PFSK-1 (cell line): ENCODE results near the gene PLEKHJ1.

ENCODE experiments used
- POLR2AphosphoS5 ChIP-seq: IDR thresholded peaks from 2 replicates; pipeline ENCODE4 v1.6.1; 2012; ENCODE audit warnings: low read depth, mild to moderate bottlenecking, control low read depth, low read length, moderate library complexity
- TAF1 ChIP-seq: IDR thresholded peaks from 2 replicates; pipeline ENCODE4 v1.6.1; 2012; ENCODE audit warnings: low read length, control low read depth, borderline replicate concordance; ENCODE audit not compliant: insufficient read depth
- TF ChIP-seq, protein P1 (sequence below), 2 experiments: IDR thresholded peaks; 2 replicates each; pipeline versions ENCODE4 v1.6.1 to v1.8.0; 2011 to 2012; ENCODE audit warnings: low read depth in 2 of 2, low read length in 2 of 2, control low read depth in 1 of 2, inconsistent platforms in 1 of 2, mild to moderate bottlenecking in 1 of 2, moderate library complexity in 1 of 2; ENCODE audit not compliant: insufficient read depth in 1 of 2

DNA sequence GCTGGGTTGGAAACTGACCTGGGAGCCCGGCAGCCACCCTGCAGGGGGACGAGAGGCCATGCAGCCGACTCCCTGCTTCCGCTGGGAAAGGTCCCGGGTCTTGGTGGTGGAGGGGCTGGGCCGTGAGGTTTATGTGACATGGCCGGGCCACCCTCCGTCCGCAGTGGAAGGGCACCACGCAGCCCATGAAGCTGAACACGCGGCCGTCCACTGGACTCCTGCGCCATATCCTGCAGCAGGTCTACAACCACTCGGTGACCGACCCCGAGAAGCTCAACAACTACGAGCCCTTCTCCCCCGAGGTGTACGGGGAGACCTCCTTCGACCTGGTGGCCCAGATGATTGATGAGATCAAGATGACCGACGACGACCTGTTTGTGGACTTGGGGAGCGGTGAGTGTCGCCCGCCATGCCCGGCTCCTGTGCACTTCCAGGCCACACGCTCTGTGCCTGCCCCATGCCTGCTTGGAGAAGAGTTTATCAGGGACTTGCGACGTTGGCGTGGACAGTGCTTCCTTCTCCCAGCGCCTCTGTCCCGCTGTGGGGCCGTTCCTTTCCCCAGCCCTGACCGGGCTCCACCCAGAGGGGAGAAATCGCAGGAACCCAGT is 45.2 kb downstream of the PLEKHJ1 start:
- no peak for TF ChIP-seq POLR2AphosphoS5
- no peak for TF ChIP-seq TAF1
- TF ChIP-seq, protein P1, sequence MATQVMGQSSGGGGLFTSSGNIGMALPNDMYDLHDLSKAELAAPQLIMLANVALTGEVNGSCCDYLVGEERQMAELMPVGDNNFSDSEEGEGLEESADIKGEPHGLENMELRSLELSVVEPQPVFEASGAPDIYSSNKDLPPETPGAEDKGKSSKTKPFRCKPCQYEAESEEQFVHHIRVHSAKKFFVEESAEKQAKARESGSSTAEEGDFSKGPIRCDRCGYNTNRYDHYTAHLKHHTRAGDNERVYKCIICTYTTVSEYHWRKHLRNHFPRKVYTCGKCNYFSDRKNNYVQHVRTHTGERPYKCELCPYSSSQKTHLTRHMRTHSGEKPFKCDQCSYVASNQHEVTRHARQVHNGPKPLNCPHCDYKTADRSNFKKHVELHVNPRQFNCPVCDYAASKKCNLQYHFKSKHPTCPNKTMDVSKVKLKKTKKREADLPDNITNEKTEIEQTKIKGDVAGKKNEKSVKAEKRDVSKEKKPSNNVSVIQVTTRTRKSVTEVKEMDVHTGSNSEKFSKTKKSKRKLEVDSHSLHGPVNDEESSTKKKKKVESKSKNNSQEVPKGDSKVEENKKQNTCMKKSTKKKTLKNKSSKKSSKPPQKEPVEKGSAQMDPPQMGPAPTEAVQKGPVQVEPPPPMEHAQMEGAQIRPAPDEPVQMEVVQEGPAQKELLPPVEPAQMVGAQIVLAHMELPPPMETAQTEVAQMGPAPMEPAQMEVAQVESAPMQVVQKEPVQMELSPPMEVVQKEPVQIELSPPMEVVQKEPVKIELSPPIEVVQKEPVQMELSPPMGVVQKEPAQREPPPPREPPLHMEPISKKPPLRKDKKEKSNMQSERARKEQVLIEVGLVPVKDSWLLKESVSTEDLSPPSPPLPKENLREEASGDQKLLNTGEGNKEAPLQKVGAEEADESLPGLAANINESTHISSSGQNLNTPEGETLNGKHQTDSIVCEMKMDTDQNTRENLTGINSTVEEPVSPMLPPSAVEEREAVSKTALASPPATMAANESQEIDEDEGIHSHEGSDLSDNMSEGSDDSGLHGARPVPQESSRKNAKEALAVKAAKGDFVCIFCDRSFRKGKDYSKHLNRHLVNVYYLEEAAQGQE (IDR thresholded peaks at IDR 0.05; ENCODE audit: insufficient read depth in 1 of 2, low read depth in 2 of 2, low read length in 2 of 2): no peak
